K562 (cell line): ENCODE results near the gene PDIA4. TPM values are rescaled to one million over a fixed set of nuclear protein-coding genes. Genes with fewer than 3 reads are reported as not detected.

Experiments used
- CTCF ChIP-seq, 3 experiments: IDR thresholded peaks in 2 of 3; conservative IDR thresholded peaks in 1 of 3; 2 replicates each; pipeline ENCODE4 v1.5.1; 2011 to 2012; ENCODE audit warnings: low read length in 3 of 3, mild to moderate bottlenecking in 3 of 3, control low read depth in 2 of 3, improper control_type of control experiment in 1 of 3, inconsistent platforms in 1 of 3, low read depth in 1 of 3, mixed read lengths in 1 of 3, moderate library complexity in 1 of 3; ENCODE audit not compliant: insufficient read depth in 2 of 3
- ETS1 ChIP-seq: conservative IDR thresholded peaks from 2 replicates; pipeline ENCODE4 v1.6.1; 2011; ENCODE audit warnings: low read depth, mild to moderate bottlenecking, low read length; ENCODE audit not compliant: control insufficient read depth
- HNRNPL ChIP-seq: fragments of 200-400 bp; formaldehyde crosslinking; IDR thresholded peaks from 2 replicates; pipeline ENCODE4 v1.6.1; 2017; ENCODE audit warnings: low read depth, mild to moderate bottlenecking, low read length
- HOXB6 ChIP-seq: fragments of 250-450 bp; sonication (Bioruptor Pico); IDR thresholded peaks from 2 replicates; pipeline ENCODE4 v1.5.1; 2022; ENCODE audit warnings: mild to moderate bottlenecking, borderline replicate concordance
- KDM5B ChIP-seq: fragments of 200-600 bp; sonication (generic); IDR thresholded peaks from 2 replicates; pipeline ENCODE4 v1.6.1; 2012; ENCODE audit warnings: low read depth, mild to moderate bottlenecking, moderate library complexity, low read length, control low read depth, inconsistent platforms; ENCODE audit not compliant: insufficient replicate concordance
- MTA3 ChIP-seq: fragments of 450-650 bp; formaldehyde crosslinking; IDR thresholded peaks from 2 replicates; pipeline ENCODE4 v1.6.1; 2017; ENCODE audit warnings: mild to moderate bottlenecking, borderline replicate concordance
- PTRF ChIP-seq: fragments of 450-650 bp; IDR thresholded peaks from 2 replicates; pipeline ENCODE4 v1.6.1; 2016; ENCODE audit warnings: mild to moderate bottlenecking, missing genetic modification characterization, missing compliant biosample characterization
- RBFOX2 ChIP-seq: fragments of 200-400 bp; formaldehyde crosslinking; IDR thresholded peaks from 2 replicates; pipeline ENCODE4 v1.6.1; 2017; ENCODE audit warnings: low read depth, mild to moderate bottlenecking, low read length, moderate library complexity
- SRSF9 ChIP-seq: fragments of 200-400 bp; formaldehyde crosslinking; IDR thresholded peaks from 2 replicates; pipeline ENCODE4 v1.6.1; 2017; ENCODE audit warnings: low read depth, low read length, borderline replicate concordance
- STAG1 ChIP-seq: sonication (generic); formaldehyde crosslinking; IDR thresholded peaks from 2 replicates; pipeline ENCODE4 v1.5.0; 2020; ENCODE audit warnings: missing genetic modification reagents, borderline replicate concordance
- U2AF2 ChIP-seq: fragments of 200-400 bp; formaldehyde crosslinking; optimal IDR thresholded peaks from 2 replicates; pipeline ENCODE3; 2017; ENCODE audit warnings: low read depth, mild to moderate bottlenecking, low read length
- polyA plus RNA-seq, 8 experiments: library from polyadenylated mRNA; depleted of rRNA in 4 of 8; stranded (reverse) in 5 of 8; unstranded in 3 of 8; fragments of >200 nt; fragmentation: Nextera tagmentation in 2 of 8; fragmentation: Illumina TruSeq in 1 of 8; extraction: Ambion mirVana in 2 of 8; extraction: Trizol in 1 of 8; gene quantifications; 2 replicates each; pipeline versions ENCODE4 v1.2.1 to v1.2.3, GENCODE V29; 2011 to 2014; ENCODE audit warnings: inconsistent platforms in 1 of 8, missing spikeins in 1 of 8
- total RNA-seq, 7 experiments: library from RNA; depleted of rRNA in 6 of 7; stranded (reverse); fragments of >200 nt in 6 of 7; fragmentation: Illumina TruSeq in 2 of 7; extraction: Trizol in 2 of 7; gene quantifications; 2 replicates each; pipeline versions ENCODE4 v1.2.1 to v1.2.3, GENCODE V29; 2011 to 2021; ENCODE audit warnings: low replicate concordance in 1 of 7
- TF ChIP-seq, protein P1 (sequence below): fragments of 450-650 bp; formaldehyde crosslinking; IDR thresholded peaks from 2 replicates; pipeline ENCODE4 v1.4.0; 2022; ENCODE audit warnings: missing genetic modification characterization
- TF ChIP-seq, protein P2 (sequence below), 2 experiments: IDR thresholded peaks; 2 replicates each; pipeline ENCODE4 v1.6.1; 2011; ENCODE audit warnings: borderline replicate concordance in 1 of 2, control low read depth in 1 of 2, low read depth in 1 of 2, low read length in 1 of 2, mild to moderate bottlenecking in 1 of 2, mixed read lengths in 1 of 2, moderate library complexity in 1 of 2; ENCODE audit not compliant: insufficient read depth in 1 of 2, insufficient read length in 1 of 2, poor library complexity in 1 of 2, severe bottlenecking in 1 of 2; ENCODE audit errors: extremely low read depth in 1 of 2
- TF ChIP-seq, protein P3 (sequence below): fragments of 250-450 bp; sonication (Bioruptor Pico); IDR thresholded peaks from 2 replicates; pipeline ENCODE4 v1.8.0; 2022; ENCODE audit warnings: moderate library complexity, mild to moderate bottlenecking, inconsistent platforms
- TF ChIP-seq, protein P4 (sequence below), 2 experiments: IDR thresholded peaks; 2 replicates each; pipeline ENCODE4 v1.6.1; 2012; ENCODE audit warnings: improper control_type of control experiment in 2 of 2, low read depth in 2 of 2, low read length in 2 of 2, borderline replicate concordance in 1 of 2

PDIA4 gene
- total and polyA plus RNA-seq, 9 of the 15 experiments (the other 6 are each of a cell fraction or from before 2014, with no cell fraction given) = 9.1 to 175 (median 146) TPM

GRCh38 chr7:148962823-148963582 lies 65.3 kb downstream of the PDIA4 start (continued):
- no peak for TF ChIP-seq HNRNPL
- no peak for TF ChIP-seq SRSF9
- TF ChIP-seq, protein P1, sequence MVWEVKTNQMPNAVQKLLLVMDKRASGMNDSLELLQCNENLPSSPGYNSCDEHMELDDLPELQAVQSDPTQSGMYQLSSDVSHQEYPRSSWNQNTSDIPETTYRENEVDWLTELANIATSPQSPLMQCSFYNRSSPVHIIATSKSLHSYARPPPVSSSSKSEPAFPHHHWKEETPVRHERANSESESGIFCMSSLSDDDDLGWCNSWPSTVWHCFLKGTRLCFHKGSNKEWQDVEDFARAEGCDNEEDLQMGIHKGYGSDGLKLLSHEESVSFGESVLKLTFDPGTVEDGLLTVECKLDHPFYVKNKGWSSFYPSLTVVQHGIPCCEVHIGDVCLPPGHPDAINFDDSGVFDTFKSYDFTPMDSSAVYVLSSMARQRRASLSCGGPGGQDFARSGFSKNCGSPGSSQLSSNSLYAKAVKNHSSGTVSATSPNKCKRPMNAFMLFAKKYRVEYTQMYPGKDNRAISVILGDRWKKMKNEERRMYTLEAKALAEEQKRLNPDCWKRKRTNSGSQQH = no peak
- peak; percentile 100 for TF ChIP-seq STAG1 (CRISPR knock-in tag)
- TF ChIP-seq, protein P2, sequence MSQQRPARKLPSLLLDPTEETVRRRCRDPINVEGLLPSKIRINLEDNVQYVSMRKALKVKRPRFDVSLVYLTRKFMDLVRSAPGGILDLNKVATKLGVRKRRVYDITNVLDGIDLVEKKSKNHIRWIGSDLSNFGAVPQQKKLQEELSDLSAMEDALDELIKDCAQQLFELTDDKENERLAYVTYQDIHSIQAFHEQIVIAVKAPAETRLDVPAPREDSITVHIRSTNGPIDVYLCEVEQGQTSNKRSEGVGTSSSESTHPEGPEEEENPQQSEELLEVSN (IDR thresholded peaks at IDR 0.05; ENCODE audit: borderline replicate concordance in 1 of 2, extremely low read depth in 1 of 2, insufficient read depth in 1 of 2, insufficient read length in 1 of 2, low read depth in 1 of 2, low read length in 1 of 2, poor library complexity in 1 of 2, severe bottlenecking in 1 of 2) = no peak
- TF ChIP-seq RBFOX2 = no peak
- no peak for TF ChIP-seq ETS1
- TF ChIP-seq HOXB6 (CRISPR knock-in tag) = 0 out of 2 replicates have a peak, but pooled peaks have one; percentile 22
- TF ChIP-seq CTCF (IDR thresholded peaks at IDR 0.05 in 2 of 3, conservative IDR thresholded peaks at IDR 0.05 in 1 of 3; ENCODE audit: insufficient read depth in 2 of 3, low read depth in 1 of 3, low read length in 3 of 3) = peak; percentile 89 to 98 (median 97)
- TF ChIP-seq KDM5B = no peak
- peak; percentile 81 for TF ChIP-seq MTA3
- TF ChIP-seq U2AF2 = no peak
- TF ChIP-seq, protein P3, sequence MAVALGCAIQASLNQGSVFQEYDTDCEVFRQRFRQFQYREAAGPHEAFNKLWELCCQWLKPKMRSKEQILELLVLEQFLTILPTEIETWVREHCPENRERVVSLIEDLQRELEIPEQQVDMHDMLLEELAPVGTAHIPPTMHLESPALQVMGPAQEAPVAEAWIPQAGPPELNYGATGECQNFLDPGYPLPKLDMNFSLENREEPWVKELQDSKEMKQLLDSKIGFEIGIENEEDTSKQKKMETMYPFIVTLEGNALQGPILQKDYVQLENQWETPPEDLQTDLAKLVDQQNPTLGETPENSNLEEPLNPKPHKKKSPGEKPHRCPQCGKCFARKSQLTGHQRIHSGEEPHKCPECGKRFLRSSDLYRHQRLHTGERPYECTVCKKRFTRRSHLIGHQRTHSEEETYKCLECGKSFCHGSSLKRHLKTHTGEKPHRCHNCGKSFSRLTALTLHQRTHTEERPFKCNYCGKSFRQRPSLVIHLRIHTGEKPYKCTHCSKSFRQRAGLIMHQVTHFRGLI = no peak
- TF ChIP-seq, protein P4, sequence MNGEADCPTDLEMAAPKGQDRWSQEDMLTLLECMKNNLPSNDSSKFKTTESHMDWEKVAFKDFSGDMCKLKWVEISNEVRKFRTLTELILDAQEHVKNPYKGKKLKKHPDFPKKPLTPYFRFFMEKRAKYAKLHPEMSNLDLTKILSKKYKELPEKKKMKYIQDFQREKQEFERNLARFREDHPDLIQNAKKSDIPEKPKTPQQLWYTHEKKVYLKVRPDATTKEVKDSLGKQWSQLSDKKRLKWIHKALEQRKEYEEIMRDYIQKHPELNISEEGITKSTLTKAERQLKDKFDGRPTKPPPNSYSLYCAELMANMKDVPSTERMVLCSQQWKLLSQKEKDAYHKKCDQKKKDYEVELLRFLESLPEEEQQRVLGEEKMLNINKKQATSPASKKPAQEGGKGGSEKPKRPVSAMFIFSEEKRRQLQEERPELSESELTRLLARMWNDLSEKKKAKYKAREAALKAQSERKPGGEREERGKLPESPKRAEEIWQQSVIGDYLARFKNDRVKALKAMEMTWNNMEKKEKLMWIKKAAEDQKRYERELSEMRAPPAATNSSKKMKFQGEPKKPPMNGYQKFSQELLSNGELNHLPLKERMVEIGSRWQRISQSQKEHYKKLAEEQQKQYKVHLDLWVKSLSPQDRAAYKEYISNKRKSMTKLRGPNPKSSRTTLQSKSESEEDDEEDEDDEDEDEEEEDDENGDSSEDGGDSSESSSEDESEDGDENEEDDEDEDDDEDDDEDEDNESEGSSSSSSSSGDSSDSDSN (IDR thresholded peaks at IDR 0.05; ENCODE audit: borderline replicate concordance in 1 of 2, low read depth in 2 of 2, low read length in 2 of 2) = no peak
- no peak for TF ChIP-seq PTRF (tag)
